Measurements from ENCODE around the gene VPS16.

Gene VPS16

GRCh38 chr20:2840967-2841531 is 504 bp downstream of the VPS16 start (continued):
- TF ChIP-seq ZNF175 (tag by site-specific recombination; IDR thresholded peaks at IDR 0.05), result no peak
- TF ChIP-seq ZNF341 (tag by site-specific recombination; IDR thresholded peaks at IDR 0.05; ENCODE audit: low read depth), result peak; percentile 99
- no peak for TF ChIP-seq MEIS1 (CRISPR knock-in tag; IDR thresholded peaks at IDR 0.05; ENCODE audit: borderline replicate concordance)
- peak; percentile 74 for TF ChIP-seq SP2 (tag by site-specific recombination; IDR thresholded peaks at IDR 0.05)
- 0 out of 2 replicates have a peak, but pooled peaks have one; percentile 2 for TF ChIP-seq ZFHX2 (tag by site-specific recombination; conservative IDR thresholded peaks at IDR 0.05)
- TF ChIP-seq ZNF768 (tag by site-specific recombination; IDR thresholded peaks at IDR 0.05), result no peak
- peak; percentile 94 for TF ChIP-seq ZNF335 (tag by site-specific recombination; conservative IDR thresholded peaks at IDR 0.05)
- no peak for TF ChIP-seq ZNF645 (tag by site-specific recombination; IDR thresholded peaks at IDR 0.05)
- TF ChIP-seq GLIS2 (tag by site-specific recombination; IDR thresholded peaks at IDR 0.05), result peak; percentile 96
- TF ChIP-seq REST (tag by site-specific recombination; IDR thresholded peaks at IDR 0.05), result no peak
- TF ChIP-seq ZXDB (tag by site-specific recombination; IDR thresholded peaks at IDR 0.05), result 0 out of 2 replicates have a peak, but pooled peaks have one; percentile 4

- H3K4me3 ChIP-seq (ENCODE audit: low read depth, low read length), result no peak overlapping the region
- 0 out of 2 replicates have a peak, but pooled peaks cover 2% of the 10 kb centered on the region for H3K4me1 ChIP-seq (ENCODE audit: control insufficient read depth, insufficient read depth, low read length)
- TF ChIP-seq ZNF146 (tag by site-specific recombination; IDR thresholded peaks at IDR 0.05), result peak; percentile 38
- TF ChIP-seq KLF10 (tag by site-specific recombination; IDR thresholded peaks at IDR 0.05), result no peak
- TF ChIP-seq GLI2 (tag by site-specific recombination; IDR thresholded peaks at IDR 0.05; ENCODE audit: borderline replicate concordance, low read depth), result no peak
- no peak for TF ChIP-seq ZNF654 (tag by site-specific recombination; IDR thresholded peaks at IDR 0.05; ENCODE audit: low read depth)
- no peaks in the 10 kb centered on the region for H3K9me3 ChIP-seq (ENCODE audit: control insufficient read depth, insufficient read depth, low read depth, low read length)
- CTCF ChIA-PET, result interaction anchor here (0.5 to 12.0 kb wide), 5 partner anchors 10 to 270 kb away, joined by 3 to 159 read pairs (median 3); no protein-coding TSS in a partner anchor
- peaks cover 0 to 9% of the 10 kb centered on the region in 2 experiments; a peak in 2 of 3 replicates for H3K36me3 ChIP-seq (ENCODE audit: control insufficient read depth in 2 of 2, insufficient read depth in 1 of 2, low read length in 2 of 2)
- POLR2A ChIA-PET, result no interaction called here
- no peak overlapping the region for H3K27ac ChIP-seq (ENCODE audit: extremely low read depth, low read depth, low read length)
Observed at GRCh38 chr20:2845607-2846006, 5.1 kb downstream of the VPS16 start.

GRCh38 chr20:2846698-2847097 is 6.2 kb downstream of the VPS16 start:
- H3K36me3 ChIP-seq (ENCODE audit: control insufficient read depth in 2 of 2, insufficient read depth in 1 of 2, low read length in 2 of 2), result peaks cover 0 to 9% of the 10 kb centered on the region in 2 experiments; a peak in 2 of 3 replicates
- TF ChIP-seq KLF17 (tag by site-specific recombination; IDR thresholded peaks at IDR 0.05) (no peak), ZNF610 (tag by site-specific recombination; IDR thresholded peaks at IDR 0.05; ENCODE audit: borderline replicate concordance) (no peak), ZSCAN16 (tag by site-specific recombination; IDR thresholded peaks at IDR 0.05) (no peak)
- H3K27ac ChIP-seq (ENCODE audit: extremely low read depth, low read depth, low read length), result no peak overlapping the region
- ChIA-PET CTCF (interaction anchor here (12.0 kb wide), 1 partner anchor 90 kb away, joined by 159 read pairs; no protein-coding TSS in a partner anchor), POLR2A (interaction anchor here (0.6 kb wide), 1 partner anchor 88 kb away, joined by 3 read pairs; no protein-coding TSS in a partner anchor)
- H3K9me3 ChIP-seq (ENCODE audit: control insufficient read depth, insufficient read depth, low read depth, low read length), result no peaks in the 10 kb centered on the region
- H3K4me3 ChIP-seq (ENCODE audit: low read depth, low read length), result no peak overlapping the region
- no peaks in the 10 kb centered on the region for H3K4me1 ChIP-seq (ENCODE audit: control insufficient read depth, insufficient read depth, low read length)
